Muscle of leg (tissue), 11 donors: ENCODE measurements around the gene CCR8. TPM values are rescaled to one million over a fixed set of nuclear protein-coding genes. Genes with fewer than 3 reads are reported as not detected.
"Not testable (repeated sequence)": the region's sequence is repeated elsewhere in the genome, so short reads cannot be mapped to it uniquely, and the experiment has no call there.

ENCODE experiments used
- DNase-seq: peaks from one replicate; pipeline ENCODE4 v3.0.0; 2013
- H3K27ac ChIP-seq: one replicate; pipeline ENCODE4 v1.5.1; 2013; ENCODE audit warnings: mild to moderate bottlenecking, low read length, control low read depth
- H3K27me3 ChIP-seq: one replicate; pipeline ENCODE4 v1.6.1; 2013; ENCODE audit warnings: low read length; ENCODE audit not compliant: control insufficient read depth, insufficient read depth
- H3K36me3 ChIP-seq: one replicate; pipeline ENCODE4 v1.6.1; 2013; ENCODE audit warnings: low read length; ENCODE audit not compliant: control insufficient read depth, insufficient read depth
- H3K4me1 ChIP-seq: one replicate; pipeline ENCODE4 v1.6.1; 2013; ENCODE audit warnings: low read length; ENCODE audit not compliant: control insufficient read depth, insufficient read depth
- H3K4me3 ChIP-seq: one replicate; pipeline ENCODE4 v1.5.1; 2013; ENCODE audit warnings: low read length, control low read depth
- H3K9me3 ChIP-seq: replicated peaks from 2 replicates; pipeline ENCODE4 v1.6.1; 2013; ENCODE audit warnings: low read depth, low read length; ENCODE audit not compliant: control insufficient read depth
- WGBS: methylation state at CpG from one replicate; pipeline ENCODE4 v1.1.5; 2013; ENCODE audit warnings: missing lambda C conversion rate; ENCODE audit not compliant: insufficient coverage; 5-methylcytosine and 5-hydroxymethylcytosine counted together
- polyA plus RNA-seq, 8 donors: library from polyadenylated mRNA; unstranded; fragments of 120-200 nt; gene quantifications; one replicate each; pipeline versions ENCODE4 v1.2.1 to v1.2.3, GENCODE V29; 2013; ENCODE audit warnings: inconsistent platforms in 1 of 8, low replicate concordance in 1 of 8; ENCODE audit not compliant: insufficient read length in 8 of 8, insufficient read depth in 1 of 8
- total RNA-seq: library from RNA; stranded (reverse); fragments of 120-200 nt; gene quantifications from one replicate; pipeline ENCODE4 v1.2.4, GENCODE V29; 2013

The CCR8 gene
- total and polyA plus RNA-seq, 9 donors: 0.10 TPM; not detected in 8

DNA sequence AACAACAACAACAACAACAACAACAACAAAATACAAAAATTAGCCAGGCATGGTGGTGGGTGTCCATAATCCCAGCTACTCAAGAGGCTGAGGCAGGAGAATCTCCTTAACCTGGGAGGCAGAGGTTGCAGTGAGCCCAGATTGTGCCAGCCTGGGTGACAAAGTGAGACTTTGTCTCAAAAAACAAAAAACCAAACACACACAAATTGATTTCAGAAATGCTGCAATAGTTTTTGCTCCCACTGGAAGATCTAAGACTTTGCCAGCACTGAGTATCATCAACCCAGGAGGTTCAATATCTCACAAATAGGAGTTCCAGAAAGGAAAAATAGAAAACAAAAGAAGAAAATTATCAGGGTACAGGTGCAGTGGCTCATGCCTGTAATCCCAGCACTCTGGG is 16.2 kb upstream of the CCR8 start:
- Histone ChIP-seq H3K4me3 (no peak overlapping the region), H3K9me3 (peaks cover 4% of the 10 kb centered on the region), H3K27me3 (no peaks in the 10 kb centered on the region), H3K4me1 (no peaks in the 10 kb centered on the region), H3K27ac (no peak overlapping the region), H3K36me3 (no peaks in the 10 kb centered on the region)
- DNase-seq: no peak

DNA sequence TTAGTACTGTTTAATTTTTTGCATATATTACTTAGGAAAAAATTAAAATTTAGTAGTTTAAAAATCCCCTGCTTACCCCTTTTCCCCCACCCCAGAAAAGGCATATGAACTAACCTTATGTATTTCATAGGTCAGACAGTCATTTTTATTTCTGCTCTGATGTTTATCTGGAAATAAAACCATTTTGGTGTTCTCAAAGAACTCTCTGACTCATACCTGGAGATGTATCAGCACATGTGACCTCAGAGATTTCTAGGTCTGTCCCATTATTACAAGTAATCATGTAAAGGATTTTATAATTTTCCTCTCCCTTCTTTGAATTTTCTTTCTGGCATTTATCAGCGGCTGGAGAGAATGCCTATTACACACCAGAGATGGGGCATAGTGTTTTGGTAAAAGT is 14.1 kb upstream of the CCR8 start:
- Histone ChIP-seq H3K4me3 (no peak overlapping the region), H3K4me1 (no peaks in the 10 kb centered on the region), H3K36me3 (no peaks in the 10 kb centered on the region), H3K27me3 (no peaks in the 10 kb centered on the region), H3K9me3 (peaks cover 4% of the 10 kb centered on the region), H3K27ac (no peak overlapping the region)
- no peak for DNase-seq
- no CpG with 5 or more reads among the region's 1 CpG for WGBS

DNA sequence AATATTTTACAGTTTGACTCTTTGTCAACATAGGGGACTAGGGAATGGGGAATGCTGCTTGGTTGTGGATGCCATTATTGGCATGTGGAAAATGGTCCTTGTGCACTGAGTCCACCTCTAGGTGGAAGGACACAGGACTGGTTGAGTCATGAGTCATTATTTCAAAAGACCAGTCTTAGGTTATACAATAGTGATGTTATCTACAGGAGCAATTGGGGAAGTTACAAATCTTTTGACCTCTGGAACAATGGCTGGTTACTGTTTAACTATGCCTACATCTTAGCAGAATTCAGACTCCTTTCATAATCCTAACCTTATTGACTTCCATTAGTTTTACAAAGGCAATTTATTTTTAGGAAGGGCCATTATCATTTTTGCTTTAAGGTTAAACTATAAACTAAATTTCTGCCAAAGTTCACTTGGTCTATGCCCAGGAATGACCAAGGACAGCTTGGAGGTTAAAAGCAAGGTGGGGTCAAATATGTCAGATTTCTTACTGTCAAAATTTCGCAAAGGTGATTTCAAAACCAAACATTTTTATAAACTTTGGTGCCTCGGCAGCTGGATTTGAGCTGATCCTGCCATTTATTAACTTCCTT is 11.8 kb upstream of the CCR8 start:
- H3K27ac ChIP-seq: no peak overlapping the region
- peaks cover 4% of the 10 kb centered on the region for H3K9me3 ChIP-seq
- no peaks in the 10 kb centered on the region for H3K27me3 ChIP-seq
- WGBS: no CpG with 5 or more reads among the region's 2 CpGs
- DNase-seq: no peak
- no peaks in the 10 kb centered on the region for H3K4me1 ChIP-seq
- H3K36me3 ChIP-seq: no peaks in the 10 kb centered on the region
- H3K4me3 ChIP-seq: no peak overlapping the region

DNA sequence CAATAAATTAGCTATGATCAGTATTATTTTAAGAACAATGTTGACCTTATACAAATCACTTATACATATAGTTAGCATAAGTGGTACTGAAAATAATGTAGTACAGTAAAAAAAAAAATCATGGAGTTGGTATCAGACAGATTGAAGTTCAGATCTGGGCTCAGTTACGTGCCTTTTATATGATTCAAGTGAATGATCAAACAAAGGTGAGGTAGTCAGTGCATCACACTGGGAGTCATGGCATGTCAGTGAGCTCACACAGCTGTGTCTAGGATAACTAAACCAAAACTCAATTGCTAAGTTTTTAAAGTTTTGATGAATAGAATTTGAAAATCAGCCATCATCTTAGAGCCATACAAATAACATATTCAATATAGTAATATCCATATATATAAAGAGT is 11.2 kb upstream of the CCR8 start:
- H3K27me3 ChIP-seq: no peaks in the 10 kb centered on the region
- no peak for DNase-seq
- H3K9me3 ChIP-seq: peaks cover 4% of the 10 kb centered on the region
- 50% methylated on average over 1 of the region's 1 CpG for whole genome bisulfite sequencing
- no peak overlapping the region for H3K27ac ChIP-seq
- no peak overlapping the region for H3K4me3 ChIP-seq
- no peaks in the 10 kb centered on the region for H3K4me1 ChIP-seq
- no peaks in the 10 kb centered on the region for H3K36me3 ChIP-seq

DNA sequence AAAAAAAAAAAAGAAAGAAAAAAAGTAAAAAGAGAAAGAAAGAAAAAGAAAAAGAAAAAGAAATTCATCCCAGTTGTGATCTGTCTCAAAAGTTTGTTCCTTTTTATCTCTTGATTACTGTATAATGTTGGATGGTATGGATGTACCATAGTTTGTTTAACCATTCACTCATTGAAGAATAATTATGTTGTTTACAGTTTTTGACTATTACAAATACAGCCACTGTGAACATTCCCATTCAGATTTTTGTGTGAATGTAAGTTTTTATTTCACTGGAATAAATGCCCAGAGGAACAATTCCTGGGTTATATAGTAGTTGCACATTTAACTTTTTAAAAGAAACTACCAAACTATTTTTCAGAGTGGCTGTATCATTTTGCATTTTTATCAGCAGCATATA is 10.3 kb upstream of the CCR8 start:
- Histone ChIP-seq H3K9me3 (peaks cover 4% of the 10 kb centered on the region), H3K27me3 (no peaks in the 10 kb centered on the region), H3K36me3 (no peaks in the 10 kb centered on the region), H3K4me3 (no peak overlapping the region), H3K27ac (no peak overlapping the region), H3K4me1 (no peaks in the 10 kb centered on the region)
- no peak for DNase-seq

DNA sequence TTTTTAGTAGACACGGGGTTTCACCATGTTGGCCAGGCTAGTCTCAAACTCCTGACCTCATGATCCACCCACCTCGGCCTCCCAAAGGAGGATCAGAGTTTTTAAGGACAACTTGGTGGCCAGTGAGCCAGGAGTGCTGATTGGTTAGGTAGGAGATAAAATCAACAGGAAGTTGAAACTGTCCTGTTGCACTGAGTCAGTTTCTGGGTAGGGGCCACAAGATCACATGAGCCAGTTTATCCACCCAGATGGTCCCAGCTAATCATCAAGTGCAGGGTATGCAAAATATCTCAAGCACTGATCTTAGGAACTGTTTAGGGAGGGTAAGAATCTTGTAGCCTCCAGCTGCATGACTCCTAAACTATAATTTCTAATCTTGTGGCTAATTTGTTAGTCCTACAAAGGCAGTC is 7.9 kb upstream of the CCR8 start:
- H3K36me3 ChIP-seq, DNase-seq, H3K27ac ChIP-seq, H3K4me1 ChIP-seq, H3K27me3 ChIP-seq, H3K4me3 ChIP-seq, H3K9me3 ChIP-seq: not testable (repeated sequence)
- WGBS: no CpG with 5 or more reads among the region's 2 CpGs

DNA sequence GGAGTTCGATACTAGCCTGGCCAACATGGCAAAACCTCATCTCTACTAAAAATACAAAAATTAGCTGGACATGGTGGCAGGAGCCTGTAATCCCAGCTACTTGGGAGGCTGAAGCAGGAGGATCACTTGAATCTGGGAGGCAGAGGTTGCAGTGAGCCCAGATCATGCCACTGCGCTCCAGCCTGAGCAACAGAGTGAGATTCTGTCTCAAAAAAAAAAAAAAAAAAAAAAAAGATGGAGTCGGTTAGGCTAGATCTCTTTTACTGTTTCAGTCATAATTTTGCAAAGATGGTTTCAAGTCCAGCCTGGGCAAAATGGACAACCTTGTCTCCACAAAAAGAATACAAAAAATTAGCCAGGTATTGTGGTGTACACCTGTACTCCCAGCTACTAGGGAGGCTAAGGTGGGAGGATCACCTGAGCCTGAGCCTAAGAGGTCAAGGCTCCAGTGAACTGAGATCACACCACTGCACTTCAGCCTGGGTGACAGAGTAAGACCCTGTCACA is 7.2 kb upstream of the CCR8 start:
- H3K4me1 ChIP-seq, H3K9me3 ChIP-seq, DNase-seq, H3K27me3 ChIP-seq, H3K27ac ChIP-seq, H3K4me3 ChIP-seq, H3K36me3 ChIP-seq: not testable (repeated sequence)
- WGBS: no CpG with 5 or more reads among the region's 3 CpGs

DNA sequence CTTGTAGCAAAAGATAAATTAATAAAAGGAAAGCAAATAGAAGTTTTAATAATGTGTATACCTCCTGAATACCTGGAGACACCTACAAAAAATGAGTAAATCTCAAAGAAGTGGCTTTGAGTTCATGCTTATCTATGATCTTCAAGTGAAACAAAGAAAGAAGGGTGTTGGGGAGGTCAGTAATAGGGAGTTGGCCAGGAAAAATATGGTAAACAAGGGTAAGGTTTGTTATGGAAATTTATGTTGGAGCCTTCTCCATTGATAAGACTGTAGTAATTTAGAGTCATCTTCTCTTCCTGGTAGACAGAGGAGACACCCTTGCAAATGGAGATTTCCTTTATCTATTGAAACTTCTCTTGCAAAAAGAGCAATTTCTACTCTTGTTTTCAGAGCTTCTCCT is 6.6 kb upstream of the CCR8 start:
- no peak overlapping the region for H3K27ac ChIP-seq
- H3K4me3 ChIP-seq: no peak overlapping the region
- H3K9me3 ChIP-seq: no peaks in the 10 kb centered on the region
- no peaks in the 10 kb centered on the region for H3K36me3 ChIP-seq
- DNase-seq: no peak
- no peaks in the 10 kb centered on the region for H3K4me1 ChIP-seq
- no peaks in the 10 kb centered on the region for H3K27me3 ChIP-seq

DNA sequence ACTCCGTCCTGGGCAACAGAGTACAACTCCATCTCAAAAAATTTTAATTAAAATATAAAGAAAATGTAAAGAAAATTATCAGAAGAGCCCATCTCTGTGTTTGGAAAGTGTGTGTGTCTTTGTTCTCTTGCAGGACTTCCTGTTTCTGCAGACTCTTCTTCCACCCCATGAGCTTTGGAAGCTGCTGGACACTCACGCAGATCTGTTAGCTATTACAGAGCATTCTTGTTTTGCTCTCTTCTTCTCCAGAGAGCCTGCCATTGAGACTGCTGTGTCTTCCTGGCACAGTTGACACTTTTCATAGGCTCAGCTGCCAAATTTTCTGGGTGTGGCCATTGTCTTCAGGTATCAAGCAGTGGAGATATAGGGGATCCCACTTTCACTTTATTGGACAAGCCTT is 6.0 kb upstream of the CCR8 start:
- no peaks in the 10 kb centered on the region for H3K36me3 ChIP-seq
- DNase-seq: no peak
- no peaks in the 10 kb centered on the region for H3K27me3 ChIP-seq
- no peaks in the 10 kb centered on the region for H3K9me3 ChIP-seq
- WGBS: no CpG with 5 or more reads among the region's 2 CpGs
- no peak overlapping the region for H3K4me3 ChIP-seq
- no peak overlapping the region for H3K27ac ChIP-seq
- H3K4me1 ChIP-seq: no peaks in the 10 kb centered on the region

DNA sequence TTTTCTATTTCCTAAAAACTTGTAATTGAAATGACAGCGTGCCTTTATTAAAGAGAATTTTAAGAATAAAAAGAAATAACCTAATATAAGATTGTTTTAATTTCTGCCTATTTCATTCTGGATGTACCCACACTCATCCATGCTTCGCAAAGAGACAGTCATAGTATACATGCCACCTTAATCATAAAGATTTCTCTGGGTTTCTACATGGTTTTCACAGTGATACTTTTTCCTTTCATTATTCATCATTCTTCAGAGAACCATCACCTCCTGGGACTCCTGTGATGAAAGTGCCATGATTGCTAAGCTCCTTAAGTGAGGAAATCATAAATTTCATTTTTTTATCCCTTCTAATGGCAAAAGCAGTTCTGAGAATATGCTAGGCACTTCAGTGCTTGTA is 4.3 kb upstream of the CCR8 start:
- Histone ChIP-seq H3K36me3 (no peaks in the 10 kb centered on the region), H3K27ac (no peak overlapping the region), H3K4me1 (no peaks in the 10 kb centered on the region), H3K4me3 (no peak overlapping the region), H3K9me3 (no peaks in the 10 kb centered on the region), H3K27me3 (no peaks in the 10 kb centered on the region)
- DNase-seq: no peak
- no CpG with 5 or more reads among the region's 2 CpGs for WGBS

DNA sequence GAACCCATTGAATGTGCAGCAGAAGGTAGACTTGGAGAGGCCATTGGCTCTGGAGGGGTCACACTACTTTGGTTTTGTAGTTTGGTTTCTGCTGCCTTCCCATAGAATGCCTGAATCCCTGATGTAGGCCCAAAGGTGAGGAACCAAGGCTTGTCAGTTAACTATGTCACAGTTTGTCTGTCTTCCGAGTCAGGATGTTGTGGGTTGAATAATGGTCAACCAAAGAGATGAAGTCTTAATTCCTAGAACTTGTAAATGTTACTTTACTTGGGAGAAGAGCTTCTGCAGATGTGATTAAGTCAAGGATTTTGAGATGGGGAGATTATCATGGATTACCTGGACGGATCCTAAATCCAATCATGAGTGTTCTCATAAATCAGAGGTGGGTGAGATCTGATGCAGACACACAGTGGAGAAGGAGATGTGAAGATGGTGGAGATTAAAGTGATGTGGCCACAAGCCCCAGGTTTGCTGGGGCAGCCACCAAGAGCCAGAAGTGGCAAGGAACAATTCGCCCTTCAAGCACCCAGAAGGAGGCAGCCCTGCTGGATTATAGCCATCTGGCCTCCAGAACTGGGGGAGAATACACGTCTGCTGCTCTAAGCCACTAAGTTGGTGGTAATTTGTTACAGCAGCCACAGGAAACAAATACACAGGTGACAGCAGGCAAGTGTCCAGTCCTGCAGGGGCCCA is 2.3 kb upstream of the CCR8 start:
- Histone ChIP-seq H3K4me3 (no peak overlapping the region), H3K27me3 (no peaks in the 10 kb centered on the region), H3K36me3 (no peaks in the 10 kb centered on the region), H3K27ac (no peak overlapping the region), H3K9me3 (no peaks in the 10 kb centered on the region), H3K4me1 (no peaks in the 10 kb centered on the region)
- no peak for DNase-seq
- 57% methylated on average over 4 of the region's 4 CpGs for WGBS
